Activated naive CD4-positive, alpha-beta T cell treated with anti-CD3 and anti-CD28 coated beads, Interleukin-2, amount 50 U/mL, for 16 hours (primary cell): ENCODE results near the gene TAGLN2.
"Not testable (repeated sequence)": the region's sequence is repeated elsewhere in the genome, so short reads cannot be mapped to it uniquely, and the experiment has no call there.

Experiments used
- DNase-seq: peaks from one replicate; pipeline ENCODE4 v3.0.0-alpha.2; 2020

TAGLN2 gene

GRCh38 chr1:159921251-159921650 is 4.1 kb downstream of the TAGLN2 start:
- DNase-seq, result no peak

- no peak for DNase-seq
Measured at GRCh38 chr1:159920651-159921050, 4.7 kb downstream of the TAGLN2 start.

DNA sequence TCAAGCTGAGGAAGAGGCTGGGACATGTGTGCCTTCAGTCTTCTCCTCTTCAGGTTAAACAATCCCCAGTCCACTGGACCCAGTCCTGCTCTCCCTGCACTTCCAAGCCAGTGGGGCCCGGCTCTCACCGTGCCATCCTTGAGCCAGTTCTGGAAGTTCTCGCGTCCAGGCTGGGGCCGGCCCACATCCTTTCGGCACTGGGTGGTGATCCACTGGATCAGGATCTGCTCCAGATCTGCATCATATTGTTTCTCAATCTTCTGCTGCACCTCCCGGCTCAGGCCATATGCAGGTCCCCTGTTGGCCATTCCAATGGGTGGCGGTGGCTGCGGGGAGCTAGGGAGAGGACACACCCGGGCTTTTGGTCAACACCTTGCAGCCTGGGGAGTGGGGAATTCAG is 5.1 kb downstream of the TAGLN2 start:
- no peak for DNase-seq

DNA sequence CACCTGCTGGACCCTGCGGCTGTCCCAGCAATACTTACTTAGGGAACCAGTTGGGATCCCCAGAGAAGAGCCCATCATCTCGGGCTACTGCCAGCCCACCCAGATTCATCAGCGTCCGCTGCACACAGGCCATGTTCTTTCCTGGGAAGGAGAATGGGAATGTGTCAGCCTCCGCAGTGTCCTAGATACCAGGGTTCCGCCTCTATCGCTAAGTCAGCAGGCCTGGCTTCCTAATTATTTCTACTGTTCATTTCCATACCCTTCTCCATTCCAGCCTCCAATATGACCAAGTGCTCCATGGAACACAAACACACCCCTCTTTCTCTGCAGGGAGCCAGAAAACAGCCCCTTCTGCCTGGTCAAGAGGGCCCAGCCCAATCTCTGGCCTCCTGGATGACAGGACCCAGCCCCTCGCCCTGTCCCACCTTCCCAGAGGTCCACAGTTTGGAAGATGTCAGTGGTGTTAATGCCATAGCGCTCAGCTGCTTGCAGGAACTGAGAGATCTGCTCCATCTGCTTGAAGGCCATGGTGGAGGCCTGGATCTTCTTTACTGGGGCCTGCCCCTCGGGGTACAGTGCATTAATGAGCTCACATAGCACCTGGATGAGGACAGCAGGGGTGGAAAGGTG is 6.0 kb downstream of the TAGLN2 start:
- DNase-seq, result no peak

DNA sequence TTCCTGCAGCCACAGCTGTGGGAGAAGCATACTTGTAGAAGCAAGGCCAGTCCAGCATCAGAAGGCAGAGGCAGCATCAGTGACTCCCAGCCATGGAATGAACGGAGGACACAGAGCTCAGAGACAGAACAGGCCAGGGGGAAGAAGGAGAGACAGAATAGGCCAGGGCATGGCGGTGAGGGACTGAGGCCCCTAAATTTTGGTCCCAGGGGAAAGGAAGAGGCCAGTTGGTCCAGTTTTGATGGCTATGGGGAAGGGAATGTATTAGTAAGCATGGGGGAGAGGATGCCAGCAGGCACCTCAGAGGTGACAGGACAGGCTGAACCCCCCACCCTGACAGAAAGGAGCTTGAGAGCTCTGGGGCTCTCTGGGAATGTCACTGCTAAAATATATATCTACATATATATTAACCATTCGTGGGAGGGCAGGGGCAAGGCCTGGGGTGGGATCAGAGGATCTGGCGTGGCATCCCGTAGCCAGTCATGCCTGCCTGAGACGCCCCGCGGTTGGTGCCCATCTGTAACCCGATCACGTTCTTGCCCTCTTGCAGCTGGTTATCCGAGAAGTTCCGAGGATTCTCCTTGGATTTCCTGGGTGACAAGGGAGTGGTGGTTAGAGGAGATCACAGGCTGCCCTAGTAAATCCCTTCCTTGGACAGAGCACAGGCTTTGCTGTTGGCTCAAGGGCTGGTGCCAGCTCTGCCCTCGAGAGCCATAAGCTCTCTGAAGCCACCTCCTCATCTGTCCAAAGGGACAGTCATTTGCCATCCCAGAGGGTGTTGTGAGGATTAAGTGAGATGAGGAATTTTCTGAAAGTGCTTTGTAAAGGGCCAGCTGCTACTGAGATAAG is 6.7 kb downstream of the TAGLN2 start:
- no peak for DNase-seq

GRCh38 chr1:159917533-159918351 is 7.6 kb downstream of the TAGLN2 start:
- DNase-seq, result no peak

GRCh38 chr1:159916242-159917051 is 8.9 kb downstream of the TAGLN2 start:
- no peak for DNase-seq

DNA sequence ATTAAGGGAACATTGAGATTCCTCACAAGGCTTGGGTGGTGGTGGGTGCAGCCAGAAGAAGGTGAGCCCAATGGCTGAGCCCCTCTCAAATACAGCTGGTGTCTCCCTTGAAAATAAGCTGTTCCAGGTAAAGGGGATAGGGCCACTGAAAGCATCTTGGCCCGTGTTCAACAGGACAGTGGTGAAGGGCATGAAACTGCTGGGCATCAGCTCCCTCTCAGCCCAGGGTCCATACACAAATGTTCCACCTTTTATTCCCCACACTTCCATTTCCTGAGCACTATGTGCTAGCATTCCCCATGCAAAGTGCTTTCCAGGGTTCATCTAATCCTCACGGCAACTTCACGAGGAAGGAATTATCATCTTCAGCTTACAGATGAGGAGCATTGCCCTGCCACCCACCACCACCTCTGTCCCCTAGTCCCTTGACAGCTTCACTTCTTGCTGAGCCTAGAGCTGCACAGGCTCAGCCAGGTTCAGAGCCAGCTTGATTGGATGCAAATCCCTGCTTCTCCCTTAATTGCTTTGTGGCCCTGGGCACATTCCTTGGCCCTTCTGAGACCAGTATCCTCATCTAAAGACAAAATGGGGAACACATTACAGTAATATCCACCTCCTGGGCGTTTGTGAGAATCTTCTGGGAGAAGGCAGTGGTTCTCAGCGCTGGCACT is 9.6 kb downstream of the TAGLN2 start:
- DNase-seq, result no peak

- DNase-seq, result no peak
Measured at GRCh38 chr1:159914252-159915018, 10.9 kb downstream of the TAGLN2 start.

GRCh38 chr1:159913451-159914192 is 11.7 kb downstream of the TAGLN2 start:
- no peak for DNase-seq

DNA sequence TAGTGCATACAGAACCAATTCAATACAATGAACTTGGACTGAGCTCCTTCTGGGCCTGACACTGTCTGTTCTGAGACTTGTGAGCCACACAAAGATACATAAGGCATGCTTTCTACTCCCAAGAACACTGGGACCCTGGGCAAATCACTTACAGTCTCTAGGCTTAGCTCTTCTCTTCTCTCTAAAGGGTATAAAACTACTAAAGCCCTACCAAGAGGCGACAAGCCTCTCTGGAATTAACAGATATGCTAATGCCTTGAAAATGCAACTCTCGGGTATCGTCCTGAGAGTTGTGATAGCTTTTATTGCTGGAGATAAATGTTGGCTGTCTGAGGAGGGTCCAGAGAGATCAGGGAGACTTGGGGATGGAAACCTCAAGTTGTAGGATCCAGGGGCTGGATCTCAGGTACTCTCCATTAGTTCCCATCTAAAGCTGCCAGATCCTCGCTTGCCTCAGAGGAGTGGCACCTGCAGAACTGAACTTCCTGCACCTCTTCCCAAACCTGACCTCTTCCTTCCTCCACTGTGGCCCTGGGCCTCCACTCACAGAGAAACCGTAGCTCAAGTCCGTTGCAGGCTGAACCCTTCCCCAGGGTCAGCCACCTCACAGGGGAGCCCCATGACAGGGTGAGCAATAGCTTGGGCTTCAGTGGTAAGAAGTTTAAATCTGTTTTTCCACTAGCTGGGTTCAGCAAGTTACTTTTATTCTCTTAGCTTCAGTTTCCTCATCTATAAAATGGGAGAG is 13.8 kb downstream of the TAGLN2 start:
- no peak for DNase-seq

DNA sequence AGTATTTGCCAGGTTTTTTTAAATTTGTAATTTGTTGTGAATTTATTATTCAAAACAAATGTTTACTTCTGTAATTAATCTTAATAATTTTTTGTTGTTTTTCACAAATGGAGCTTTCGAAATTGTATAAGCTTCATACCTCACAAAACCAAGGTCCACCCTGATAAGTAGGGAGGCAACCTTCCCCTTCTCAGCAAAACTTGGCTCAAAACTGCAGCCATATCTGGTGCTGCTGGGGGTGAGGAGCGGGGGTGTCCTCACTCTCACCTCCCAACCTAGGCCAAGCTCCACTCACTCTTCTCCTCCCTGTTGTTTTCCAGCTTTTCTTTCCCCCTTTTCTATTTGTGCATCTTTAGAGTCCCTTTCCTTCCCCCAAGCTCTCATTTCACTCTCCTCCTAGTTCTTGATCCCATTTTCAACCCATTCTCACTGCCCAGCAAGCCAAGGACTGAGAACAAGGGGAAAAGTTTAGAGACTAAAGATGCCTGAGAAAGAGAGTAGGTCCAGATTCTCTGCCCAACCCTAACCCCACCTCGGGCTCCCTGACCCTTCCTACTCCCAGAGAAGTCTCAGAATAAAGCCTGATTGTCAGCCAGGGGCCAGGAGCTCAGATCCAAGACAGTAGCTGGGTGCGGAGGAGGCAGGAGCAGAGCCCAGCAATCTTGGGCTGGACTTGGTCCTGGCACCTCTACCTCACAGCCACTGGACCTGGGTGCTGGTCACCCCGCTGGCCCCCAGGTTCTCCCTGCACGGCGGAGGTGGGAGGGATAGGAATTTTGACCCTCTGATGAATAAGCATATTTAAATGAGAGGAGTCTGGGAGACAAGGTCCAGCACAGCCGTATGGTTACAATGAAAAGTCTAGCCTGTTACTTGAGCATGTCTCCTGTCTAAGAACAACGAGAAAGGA is 17.0 kb downstream of the TAGLN2 start:
- DNase-seq, result no peak

GRCh38 chr1:159906960-159907359 is 18.3 kb downstream of the TAGLN2 start:
- DNase-seq, result no peak

- not testable (repeated sequence) for DNase-seq
Measured at GRCh38 chr1:159904036-159904435, 21.3 kb downstream of the TAGLN2 start.

GRCh38 chr1:159902541-159902940 is 22.8 kb downstream of the TAGLN2 start:
- DNase-seq, result no peak

DNA sequence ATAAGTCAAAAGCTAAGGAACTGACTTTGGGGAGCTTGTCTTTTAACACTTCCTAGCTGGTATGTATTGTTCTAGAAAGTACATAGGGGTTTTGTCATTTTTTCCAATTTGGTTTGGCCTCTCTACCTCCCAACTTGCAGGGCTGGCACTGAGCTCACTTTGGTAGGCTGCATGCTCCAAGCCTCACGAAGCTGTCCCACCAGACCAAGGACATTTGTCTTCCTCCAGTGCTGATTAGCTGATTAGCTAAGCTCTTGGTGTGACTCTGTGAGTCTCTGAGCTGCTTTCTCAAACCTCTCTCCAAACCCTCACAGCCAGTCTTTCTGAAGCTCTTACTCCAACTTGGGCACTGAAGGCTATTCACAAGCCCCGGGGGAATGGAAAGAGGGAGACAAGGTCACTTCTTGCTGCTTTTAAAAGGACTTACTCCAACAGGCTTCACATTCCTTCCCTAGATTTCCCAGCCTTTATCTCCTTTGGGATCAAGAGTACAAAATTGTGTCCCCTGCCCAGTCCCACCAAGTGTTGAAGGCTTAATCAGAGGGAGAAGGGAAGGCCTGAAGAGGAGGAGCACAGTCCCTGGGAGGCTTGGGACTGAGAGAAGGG is 24.4 kb downstream of the TAGLN2 start:
- no peak for DNase-seq

- no peak for DNase-seq
Measured at GRCh38 chr1:159900086-159900680, 25.1 kb downstream of the TAGLN2 start, which contains the start of gene CFAP45. TSS of gene CFAP45 (minus strand) at chr1:159900165. CDS start at chr1:159900098, 67 bp downstream.

DNA sequence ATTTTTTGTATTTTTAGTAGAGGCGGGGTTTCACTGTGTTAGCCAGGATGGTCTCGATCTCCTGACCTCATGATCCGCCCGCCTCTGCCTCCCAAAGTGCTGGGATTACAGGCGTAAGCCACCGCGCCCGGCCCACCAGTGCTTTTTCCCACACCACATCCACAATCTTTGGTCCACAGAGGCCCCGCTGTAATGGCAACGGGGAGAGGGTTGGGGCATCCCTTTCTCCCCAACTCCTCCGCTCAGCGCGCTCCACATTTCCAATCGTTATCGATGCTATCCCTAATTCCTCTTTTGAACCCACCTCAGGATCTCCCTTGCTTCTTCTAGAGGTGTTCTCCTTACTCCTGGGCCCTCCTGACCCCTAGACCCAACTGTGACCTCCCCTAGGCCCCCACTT is 25.7 kb downstream of the TAGLN2 start:
- DNase-seq, result not testable (repeated sequence)
